Cerebellar nuclear complex (tissue), 1 donor: ENCODE measurements around the gene DLX4.

Source experiments
- DNase-seq, 2 experiments: peaks; one replicate each; lab custom pipeline; 2025; lab: John Stamatoyannopoulos, UW

The DLX4 gene

GRCh38 chr17:50014471-50015088 lies 45.6 kb downstream of the DLX4 start:
- no peak for DNase-seq

- DNase-seq = no peak
Observed at GRCh38 chr17:50015146-50015545, 46.2 kb downstream of the DLX4 start.

- no peak for DNase-seq
Observed at GRCh38 chr17:50018909-50019308, 49.9 kb downstream of the DLX4 start.

- DNase-seq = no peak
Observed at GRCh38 chr17:50020841-50021599, 52.0 kb downstream of the DLX4 start.

- DNase-seq = no peak
Observed at GRCh38 chr17:50021681-50022370, 52.8 kb downstream of the DLX4 start.

GRCh38 chr17:50022463-50023130 lies 53.6 kb downstream of the DLX4 start:
- DNase-seq = no peak

GRCh38 chr17:50023520-50023919 lies 54.5 kb downstream of the DLX4 start:
- no peak for DNase-seq
